LHCN-M2 (cell line): ENCODE measurements around the gene TEX11. TPM values are rescaled to one million over a fixed set of nuclear protein-coding genes. Genes with fewer than 3 reads are reported as not detected.
"Not testable (repeated sequence)": the region's sequence is repeated elsewhere in the genome, so short reads cannot be mapped to it uniquely, and the experiment has no call there.

ENCODE experiments used
- DNase-seq: peaks from one replicate; pipeline ENCODE4 v3.0.0-alpha.2; 2012; ENCODE audit warnings: low read depth
- polyA plus RNA-seq: library from polyadenylated mRNA; unstranded; fragments of >200 nt; gene quantifications from one replicate; pipeline ENCODE4 v1.2.1, GENCODE V29; 2012; ENCODE audit warnings: missing spikeins
- total RNA-seq: library from RNA; depleted of rRNA; stranded (reverse); fragments of >200 nt; gene quantifications from 2 replicates; pipeline ENCODE4 v1.2.3, GENCODE V29; 2014; rRNA removed

TEX11 gene
- total RNA-seq = not detected in 2 replicates
- not detected for polyA plus RNA-seq

- DNase-seq = no peak
These were observed at the start of gene TEX11 for GRCh38 chrX:70908541-70908940. Gene TEX11, minus strand, starts transcription at chrX:70908711. Its CDS starts 922 bp downstream, at chrX:70907789.

GRCh38 chrX:70954871-70955270, 46.4 kb upstream of the TEX11 start:
- no peak for DNase-seq

GRCh38 chrX:70924294-70924911, 15.9 kb upstream of the TEX11 start:
- DNase-seq = no peak

- no peak for DNase-seq
These were observed 14.4 kb upstream of the TEX11 start for GRCh38 chrX:70922774-70923473.

GRCh38 chrX:70921709-70922352, 13.3 kb upstream of the TEX11 start:
- DNase-seq = no peak

GRCh38 chrX:70916754-70917153, 8.2 kb upstream of the TEX11 start:
- no peak for DNase-seq

- DNase-seq = no peak
These were observed 611 bp downstream of the TEX11 start for GRCh38 chrX:70907900-70908299.

GRCh38 chrX:70901465-70901864, 7.0 kb downstream of the TEX11 start:
- no peak for DNase-seq

- DNase-seq = not testable (repeated sequence)
These were observed 18.1 kb downstream of the TEX11 start for GRCh38 chrX:70890441-70890840.

GRCh38 chrX:70878902-70879301, 29.6 kb downstream of the TEX11 start:
- DNase-seq = no peak

- DNase-seq = no peak
These were observed 56.2 kb downstream of the TEX11 start for GRCh38 chrX:70852294-70852693.

- DNase-seq = not testable (repeated sequence)
These were observed 64.4 kb downstream of the TEX11 start for GRCh38 chrX:70844081-70844480.

- not testable (repeated sequence) for DNase-seq
These were observed 64.9 kb downstream of the TEX11 start for GRCh38 chrX:70843620-70844019.

GRCh38 chrX:70834589-70834988, 73.9 kb downstream of the TEX11 start:
- DNase-seq = no peak

- peak; percentile 25 for DNase-seq
These were observed 81.8 kb downstream of the TEX11 start for GRCh38 chrX:70826715-70827114.

GRCh38 chrX:70825366-70825765, 83.1 kb downstream of the TEX11 start:
- no peak for DNase-seq

GRCh38 chrX:70808942-70809940, 99.3 kb downstream of the TEX11 start:
- DNase-seq = no peak

- no peak for DNase-seq
These were observed 102.4 kb downstream of the TEX11 start for GRCh38 chrX:70806081-70806480.

- DNase-seq = not testable (repeated sequence)
These were observed 111.8 kb downstream of the TEX11 start for GRCh38 chrX:70796742-70797141.

- DNase-seq = no peak
These were observed 134.3 kb downstream of the TEX11 start for GRCh38 chrX:70774223-70774622.

GRCh38 chrX:70769659-70770227, 138.8 kb downstream of the TEX11 start:
- DNase-seq = no peak
